NT2/D1 (cell line): ENCODE measurements around the gene DOCK1.

ENCODE experiments used
- SUZ12 ChIP-seq: IDR thresholded peaks from 2 replicates; pipeline ENCODE4 v1.6.1; 2011; ENCODE audit not compliant: insufficient read length, insufficient read depth; ENCODE audit errors: extremely low read depth
- YY1 ChIP-seq: IDR thresholded peaks from 2 replicates; pipeline ENCODE4 v1.6.1; 2011; ENCODE audit not compliant: insufficient read length, insufficient read depth
- ZNF274 ChIP-seq: IDR thresholded peaks from 2 replicates; pipeline ENCODE4 v1.6.1; 2011; ENCODE audit warnings: mild to moderate bottlenecking, low read depth, low read length

GRCh38 chr10:127039435-127039834, 134.2 kb downstream of the DOCK1 start:
- no peak for TF ChIP-seq ZNF274
- no peak for TF ChIP-seq YY1
- no peak for TF ChIP-seq SUZ12
